PFSK-1 (cell line): ENCODE results near the gene RMDN3.

Source experiments
- FOXP2 ChIP-seq: optimal IDR thresholded peaks from 2 replicates; pipeline ENCODE3; 2011; ENCODE audit warnings: borderline replicate concordance, control low read depth, inconsistent platforms; ENCODE audit not compliant: insufficient read depth; ENCODE audit errors: extremely low read length, extremely low read depth
- POLR2AphosphoS5 ChIP-seq: IDR thresholded peaks from 2 replicates; pipeline ENCODE4 v1.6.1; 2012; ENCODE audit warnings: low read depth, mild to moderate bottlenecking, control low read depth, low read length, moderate library complexity
- REST ChIP-seq, 2 experiments: IDR thresholded peaks; 2 replicates each; pipeline versions ENCODE4 v1.6.1 to v1.8.0; 2011 to 2012; ENCODE audit warnings: low read depth in 2 of 2, low read length in 2 of 2, control low read depth in 1 of 2, inconsistent platforms in 1 of 2, mild to moderate bottlenecking in 1 of 2, moderate library complexity in 1 of 2; ENCODE audit not compliant: insufficient read depth in 1 of 2
- SIN3A ChIP-seq: IDR thresholded peaks from 2 replicates; pipeline ENCODE4 v1.6.1; 2012; ENCODE audit warnings: mild to moderate bottlenecking, low read length, moderate library complexity, borderline replicate concordance; ENCODE audit not compliant: insufficient read depth
- TAF1 ChIP-seq: IDR thresholded peaks from 2 replicates; pipeline ENCODE4 v1.6.1; 2012; ENCODE audit warnings: low read length, control low read depth, borderline replicate concordance; ENCODE audit not compliant: insufficient read depth

Gene RMDN3

GRCh38 chr15:40796512-40796911 is 41.5 kb upstream of the RMDN3 start:
- TF ChIP-seq TAF1 (no peak), POLR2AphosphoS5 (no peak), FOXP2 (no peak), REST (IDR thresholded peaks at IDR 0.05; ENCODE audit: insufficient read depth in 1 of 2, low read depth in 2 of 2, low read length in 2 of 2) (no peak), SIN3A (no peak)

DNA sequence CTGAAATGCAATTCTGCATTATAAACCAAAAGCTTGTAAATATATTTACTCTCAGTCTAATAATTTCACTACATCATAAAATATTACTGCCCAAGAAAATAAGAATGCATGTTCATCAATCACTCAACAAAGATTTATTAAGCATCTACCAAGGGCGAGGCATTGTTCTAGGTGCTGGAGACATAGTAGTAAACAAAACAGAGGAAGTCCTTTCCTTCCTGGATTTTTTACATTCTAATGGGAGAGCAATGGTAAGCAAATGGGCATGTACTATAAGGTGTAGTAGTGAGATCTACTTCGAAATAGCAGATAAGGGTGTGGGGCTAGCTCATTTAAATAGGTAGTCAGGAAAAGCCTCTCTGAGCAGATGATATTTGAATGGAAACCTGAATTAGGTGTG is 41.0 kb upstream of the RMDN3 start:
- no peak for TF ChIP-seq SIN3A
- no peak for TF ChIP-seq REST (IDR thresholded peaks at IDR 0.05; ENCODE audit: insufficient read depth in 1 of 2, low read depth in 2 of 2, low read length in 2 of 2)
- TF ChIP-seq TAF1, result no peak
- TF ChIP-seq FOXP2, result no peak
- no peak for TF ChIP-seq POLR2AphosphoS5

DNA sequence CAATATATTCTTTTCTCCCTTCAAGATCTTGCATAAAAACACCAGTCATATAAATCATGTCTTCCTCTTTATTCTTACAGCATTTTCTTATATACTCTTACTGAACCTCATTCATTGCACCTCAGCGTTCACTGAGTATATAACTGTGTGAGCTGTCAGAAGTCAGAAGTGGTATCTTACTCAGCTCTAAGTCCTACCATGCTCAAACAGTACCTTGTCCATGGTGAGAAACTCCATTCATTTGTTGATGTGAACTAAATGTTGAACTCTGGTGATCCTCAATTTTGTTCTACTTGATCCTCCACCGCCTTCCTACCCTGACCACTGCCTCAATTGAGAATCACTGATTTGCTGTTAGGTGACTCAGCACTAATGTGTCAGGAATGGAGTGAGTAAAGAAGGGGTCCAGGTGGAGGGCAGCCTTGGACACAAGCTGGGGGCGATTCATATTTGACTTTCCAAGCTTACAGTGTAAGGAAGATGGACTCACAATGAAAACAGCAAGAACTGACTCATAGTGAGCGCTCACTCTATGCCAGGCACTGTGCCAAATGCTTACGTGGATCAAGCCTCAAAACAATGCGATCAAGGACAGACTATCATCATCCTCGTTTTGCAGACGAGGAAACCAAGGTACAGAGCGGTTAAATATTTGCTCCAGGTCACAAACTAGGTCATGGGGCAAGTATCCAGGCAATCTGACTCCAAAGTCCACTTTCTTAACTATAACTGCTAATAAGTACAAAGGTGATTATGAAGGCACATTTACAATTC is 38.3 kb upstream of the RMDN3 start:
- no peak for TF ChIP-seq FOXP2
- TF ChIP-seq POLR2AphosphoS5, result no peak
- no peak for TF ChIP-seq REST (IDR thresholded peaks at IDR 0.05; ENCODE audit: insufficient read depth in 1 of 2, low read depth in 2 of 2, low read length in 2 of 2)
- TF ChIP-seq TAF1, result no peak
- no peak for TF ChIP-seq SIN3A

GRCh38 chr15:40792394-40792793 is 37.3 kb upstream of the RMDN3 start:
- no peak for TF ChIP-seq FOXP2
- TF ChIP-seq REST (IDR thresholded peaks at IDR 0.05; ENCODE audit: insufficient read depth in 1 of 2, low read depth in 2 of 2, low read length in 2 of 2), result no peak
- no peak for TF ChIP-seq TAF1
- TF ChIP-seq POLR2AphosphoS5, result no peak
- TF ChIP-seq SIN3A, result no peak

DNA sequence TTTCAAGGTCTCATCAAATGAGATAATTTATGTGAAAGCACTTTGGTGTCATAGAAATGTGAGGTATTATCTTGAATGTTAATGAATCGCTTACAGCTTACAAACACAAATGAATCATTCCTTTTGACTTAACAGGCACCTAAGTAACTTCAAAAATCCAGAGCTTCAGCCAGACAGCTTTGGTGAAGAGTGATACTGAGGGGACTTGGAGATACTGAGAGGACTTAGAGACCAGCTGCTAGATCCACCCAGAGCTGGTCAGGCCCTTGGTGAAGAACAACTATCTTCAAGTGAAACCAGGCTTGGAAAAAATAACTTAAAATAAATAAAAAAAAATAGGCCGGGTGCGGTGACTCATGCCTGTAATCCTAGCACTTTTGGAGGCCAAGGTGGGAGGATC is 35.7 kb upstream of the RMDN3 start:
- TF ChIP-seq TAF1 (no peak), POLR2AphosphoS5 (no peak), FOXP2 (no peak), SIN3A (no peak), REST (IDR thresholded peaks at IDR 0.05; ENCODE audit: insufficient read depth in 1 of 2, low read depth in 2 of 2, low read length in 2 of 2) (no peak)
